Lower leg skin (tissue), 3 donors: ENCODE results near the gene ABHD15.

Experiments used
- POLR2A ChIP-seq, 2 donors: fragments of 450-650 bp; IDR thresholded peaks; one replicate each; pipeline ENCODE4 v1.6.1; 2016 to 2017; ENCODE audit warnings: antibody characterized with exemption in 2 of 2, mild to moderate bottlenecking in 1 of 2, moderate library complexity in 1 of 2
- TF ChIP-seq, protein P1 (sequence below), 3 donors: fragments of 450-650 bp; IDR thresholded peaks; one replicate each; pipeline ENCODE4 v1.5.1; 2016; ENCODE audit warnings: antibody characterized with exemption in 3 of 3, mild to moderate bottlenecking in 3 of 3, moderate library complexity in 2 of 3

DNA sequence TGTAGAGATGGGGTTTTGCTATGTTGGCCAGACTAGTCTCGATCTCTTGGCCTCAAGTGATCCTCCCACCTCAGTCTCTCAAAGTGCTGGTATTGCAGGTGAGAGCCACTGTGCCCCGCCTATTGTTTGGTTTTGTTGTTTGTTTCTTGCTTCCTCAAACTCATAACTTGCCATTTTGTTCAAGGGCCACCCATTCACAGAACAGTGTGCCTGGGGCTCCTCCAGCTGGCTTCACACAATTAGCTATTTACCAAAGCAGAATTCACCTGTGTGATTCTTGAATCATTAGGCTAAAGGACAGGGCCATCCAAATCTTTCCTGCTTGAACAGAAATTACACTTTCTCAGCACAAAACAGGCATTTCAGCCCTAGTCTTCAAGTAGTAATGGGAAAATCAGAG lies 7.2 kb downstream of the ABHD15 start:
- TF ChIP-seq, protein P1, sequence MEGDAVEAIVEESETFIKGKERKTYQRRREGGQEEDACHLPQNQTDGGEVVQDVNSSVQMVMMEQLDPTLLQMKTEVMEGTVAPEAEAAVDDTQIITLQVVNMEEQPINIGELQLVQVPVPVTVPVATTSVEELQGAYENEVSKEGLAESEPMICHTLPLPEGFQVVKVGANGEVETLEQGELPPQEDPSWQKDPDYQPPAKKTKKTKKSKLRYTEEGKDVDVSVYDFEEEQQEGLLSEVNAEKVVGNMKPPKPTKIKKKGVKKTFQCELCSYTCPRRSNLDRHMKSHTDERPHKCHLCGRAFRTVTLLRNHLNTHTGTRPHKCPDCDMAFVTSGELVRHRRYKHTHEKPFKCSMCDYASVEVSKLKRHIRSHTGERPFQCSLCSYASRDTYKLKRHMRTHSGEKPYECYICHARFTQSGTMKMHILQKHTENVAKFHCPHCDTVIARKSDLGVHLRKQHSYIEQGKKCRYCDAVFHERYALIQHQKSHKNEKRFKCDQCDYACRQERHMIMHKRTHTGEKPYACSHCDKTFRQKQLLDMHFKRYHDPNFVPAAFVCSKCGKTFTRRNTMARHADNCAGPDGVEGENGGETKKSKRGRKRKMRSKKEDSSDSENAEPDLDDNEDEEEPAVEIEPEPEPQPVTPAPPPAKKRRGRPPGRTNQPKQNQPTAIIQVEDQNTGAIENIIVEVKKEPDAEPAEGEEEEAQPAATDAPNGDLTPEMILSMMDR (IDR thresholded peaks at IDR 0.05), result no peak
- TF ChIP-seq POLR2A (IDR thresholded peaks at IDR 0.05), result no peak
